Mucosa of rectum (tissue), 2 donors: Measurements from ENCODE around the gene SVEP1.

Experiments
- H3K27ac ChIP-seq, 2 donors: one replicate each; pipeline ENCODE4 v1.7.0; 2013; ENCODE audit warnings: inconsistent platforms in 2 of 2, low read depth in 2 of 2, low read length in 2 of 2
- H3K27me3 ChIP-seq, 2 donors: one replicate each; pipeline ENCODE4 v1.7.0; 2013; ENCODE audit warnings: low read length in 2 of 2; ENCODE audit not compliant: control insufficient read depth in 2 of 2, insufficient read depth in 2 of 2
- H3K36me3 ChIP-seq, 2 donors: one replicate each; pipeline ENCODE4 v1.7.0; 2013; ENCODE audit warnings: low read length in 2 of 2; ENCODE audit not compliant: control insufficient read depth in 2 of 2, insufficient read depth in 2 of 2
- H3K4me1 ChIP-seq, 2 donors: one replicate each; pipeline ENCODE4 v1.7.0; 2013; ENCODE audit warnings: low read length in 2 of 2, mild to moderate bottlenecking in 1 of 2; ENCODE audit not compliant: control insufficient read depth in 2 of 2, insufficient read depth in 2 of 2
- H3K4me3 ChIP-seq, 2 donors: one replicate each; pipeline ENCODE4 v1.7.0; 2013; ENCODE audit warnings: low read length in 2 of 2
- H3K9ac ChIP-seq, 2 donors: one replicate each; pipeline ENCODE4 v1.7.0; 2013; ENCODE audit warnings: low read length in 2 of 2, low read depth in 1 of 2, mild to moderate bottlenecking in 1 of 2
- H3K9me3 ChIP-seq, 2 donors: one replicate each; pipeline ENCODE4 v1.7.0; 2013; ENCODE audit warnings: low read length in 2 of 2; ENCODE audit not compliant: control insufficient read depth in 2 of 2
- donor health status: healthy.
- donor health status: Normal muscosa, but diverticular disease.

The SVEP1 gene

DNA sequence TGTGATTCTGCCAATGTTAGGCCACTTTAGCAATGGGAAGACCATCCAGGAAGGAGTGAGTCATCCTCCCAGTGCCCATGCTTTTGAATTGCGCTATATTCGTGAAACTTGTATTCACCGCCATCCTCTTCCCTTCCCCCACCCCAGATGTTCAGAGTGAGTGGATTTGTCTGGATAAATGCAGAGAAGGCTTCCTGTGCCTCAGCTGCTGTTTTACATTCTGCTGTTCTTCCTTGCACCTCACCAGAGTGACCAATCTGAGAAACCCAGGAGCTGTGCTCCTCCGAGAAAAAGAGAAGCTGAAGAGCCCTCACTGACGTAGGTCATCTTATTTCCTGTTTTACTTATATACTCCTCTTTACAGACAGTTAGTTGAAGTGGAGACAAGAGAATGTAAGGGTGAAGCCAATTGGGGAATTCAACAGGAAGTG is 24.6 kb upstream of the SVEP1 start:
- no peak overlapping the region for H3K4me3 ChIP-seq
- H3K27ac ChIP-seq, result no peak overlapping the region
- no peaks in the 10 kb centered on the region for H3K4me1 ChIP-seq
- no peaks in the 10 kb centered on the region for H3K27me3 ChIP-seq
- no peaks in the 10 kb centered on the region for H3K9me3 ChIP-seq
- H3K36me3 ChIP-seq, result no peaks in the 10 kb centered on the region
- no peak overlapping the region for H3K9ac ChIP-seq

DNA sequence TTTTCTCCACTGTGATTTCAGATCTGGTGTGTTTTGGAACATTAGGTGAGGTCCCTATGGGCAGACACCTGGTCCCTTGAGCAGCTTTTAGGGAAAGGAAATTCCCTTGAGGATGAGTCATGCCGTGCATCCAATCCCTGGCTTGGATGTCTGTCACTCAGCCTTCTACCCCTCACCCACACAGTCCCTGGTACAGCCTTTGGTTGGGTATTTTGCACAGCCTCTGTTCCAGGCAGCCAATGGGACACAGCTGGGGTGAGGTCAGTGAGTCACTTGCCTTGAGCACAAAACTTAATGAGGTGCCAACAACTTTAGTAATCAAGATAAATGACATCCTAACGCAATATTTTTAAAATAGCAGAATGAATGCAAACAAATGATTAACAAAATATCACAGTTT is 22.7 kb upstream of the SVEP1 start:
- Histone ChIP-seq H3K9me3 (no peaks in the 10 kb centered on the region), H3K4me1 (no peaks in the 10 kb centered on the region), H3K27me3 (no peaks in the 10 kb centered on the region), H3K4me3 (no peak overlapping the region), H3K36me3 (no peaks in the 10 kb centered on the region), H3K9ac (no peak overlapping the region), H3K27ac (no peak overlapping the region)

- Histone ChIP-seq H3K27ac (no peak overlapping the region), H3K9ac (no peak overlapping the region), H3K36me3 (no peaks in the 10 kb centered on the region), H3K27me3 (no peaks in the 10 kb centered on the region), H3K4me1 (no peaks in the 10 kb centered on the region), H3K9me3 (no peaks in the 10 kb centered on the region), H3K4me3 (no peak overlapping the region)
Measured at GRCh38 chr9:110601098-110601497, 21.6 kb upstream of the SVEP1 start.

DNA sequence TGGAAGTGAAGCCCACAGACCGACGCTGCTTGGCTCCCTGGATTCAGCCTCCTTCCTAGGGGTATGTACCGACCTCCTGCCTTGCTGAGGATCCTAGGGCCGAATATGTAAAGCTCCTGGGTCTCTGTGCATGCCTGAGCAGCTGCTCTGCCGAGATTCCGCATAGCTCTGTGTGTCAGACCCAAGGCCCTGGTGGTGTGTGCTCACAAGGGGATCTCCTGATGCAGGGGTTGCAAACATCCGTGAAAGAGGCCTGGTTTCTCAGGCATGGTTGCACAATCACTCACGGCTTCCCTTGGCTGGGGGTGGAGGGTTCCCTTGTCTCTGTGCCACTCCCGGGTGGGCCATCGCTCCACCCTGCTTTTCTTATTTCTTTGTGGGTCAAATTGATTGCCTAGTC is 19.9 kb upstream of the SVEP1 start:
- Histone ChIP-seq H3K27ac (no peak overlapping the region), H3K9me3 (no peaks in the 10 kb centered on the region), H3K9ac (no peak overlapping the region), H3K4me3 (no peak overlapping the region), H3K27me3 (no peaks in the 10 kb centered on the region), H3K4me1 (no peaks in the 10 kb centered on the region), H3K36me3 (no peaks in the 10 kb centered on the region)

GRCh38 chr9:110592044-110592830 is 12.7 kb upstream of the SVEP1 start:
- no peak overlapping the region for H3K4me3 ChIP-seq
- H3K9me3 ChIP-seq, result no peaks in the 10 kb centered on the region
- no peaks in the 10 kb centered on the region for H3K4me1 ChIP-seq
- no peaks in the 10 kb centered on the region for H3K27me3 ChIP-seq
- no peak overlapping the region for H3K27ac ChIP-seq
- no peaks in the 10 kb centered on the region for H3K36me3 ChIP-seq
- no peak overlapping the region for H3K9ac ChIP-seq

- Histone ChIP-seq H3K9me3 (no peaks in the 10 kb centered on the region), H3K9ac (no peak overlapping the region), H3K27me3 (no peaks in the 10 kb centered on the region), H3K4me3 (no peak overlapping the region), H3K4me1 (no peaks in the 10 kb centered on the region), H3K36me3 (no peaks in the 10 kb centered on the region), H3K27ac (no peak overlapping the region)
Measured at GRCh38 chr9:110591526-110591925, 12.0 kb upstream of the SVEP1 start.

DNA sequence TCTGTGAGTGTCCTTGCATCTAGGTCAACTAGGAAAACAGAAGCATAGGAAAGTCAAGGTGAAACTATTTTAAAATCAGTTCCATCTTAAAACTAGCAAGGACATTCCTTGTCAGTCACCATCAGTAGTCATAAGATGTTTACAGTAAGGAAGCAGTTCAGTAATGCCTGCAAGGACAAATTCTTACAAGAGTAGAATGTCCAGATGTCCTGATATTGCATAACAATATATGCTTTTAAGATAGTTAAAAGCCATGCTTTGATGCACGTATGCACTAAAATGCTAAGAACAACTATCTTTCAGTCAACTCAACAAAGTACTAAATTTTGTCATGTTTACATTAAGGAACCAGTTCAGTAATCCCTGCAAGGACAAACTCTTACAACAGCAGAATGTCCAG is 11.3 kb upstream of the SVEP1 start:
- Histone ChIP-seq H3K27ac (no peak overlapping the region), H3K9ac (no peak overlapping the region), H3K36me3 (no peaks in the 10 kb centered on the region), H3K4me1 (no peaks in the 10 kb centered on the region), H3K27me3 (no peaks in the 10 kb centered on the region), H3K9me3 (no peaks in the 10 kb centered on the region), H3K4me3 (no peak overlapping the region)

GRCh38 chr9:110588296-110588695 is 8.8 kb upstream of the SVEP1 start:
- no peaks in the 10 kb centered on the region for H3K27me3 ChIP-seq

DNA sequence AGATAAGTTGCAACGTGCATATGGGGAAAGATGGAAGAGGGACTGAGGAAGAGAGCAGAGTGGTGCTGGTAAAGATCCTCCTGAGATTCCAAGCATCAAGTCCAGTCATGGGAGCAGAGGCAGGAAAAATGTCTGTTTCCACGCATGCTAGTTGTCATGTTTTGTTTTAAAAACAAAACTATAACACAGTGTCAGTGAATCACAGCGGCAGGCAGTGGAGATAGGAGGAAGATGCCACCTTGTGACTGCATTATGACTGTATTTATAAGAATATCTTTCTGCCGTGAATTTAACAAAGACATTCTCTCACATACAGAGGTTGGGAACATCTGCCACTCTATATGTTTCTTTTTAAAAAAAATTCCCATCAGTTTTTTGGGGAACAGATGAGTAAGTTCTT is 3.7 kb upstream of the SVEP1 start:
- H3K4me1 ChIP-seq, result no peaks in the 10 kb centered on the region
- no peak overlapping the region for H3K27ac ChIP-seq
- H3K9me3 ChIP-seq, result no peaks in the 10 kb centered on the region
- peaks cover 12 to 18% of the 10 kb centered on the region in 2 donors for H3K27me3 ChIP-seq
- no peaks in the 10 kb centered on the region for H3K36me3 ChIP-seq
- H3K4me3 ChIP-seq, result no peak overlapping the region
- H3K9ac ChIP-seq, result no peak overlapping the region

More at GRCh38 chr9:110588296-110588695, 8.8 kb upstream of the SVEP1 start:
- no peak overlapping the region for H3K27ac ChIP-seq
- H3K4me1 ChIP-seq, result no peaks in the 10 kb centered on the region
- H3K4me3 ChIP-seq, result no peak overlapping the region
- no peaks in the 10 kb centered on the region for H3K36me3 ChIP-seq
- no peaks in the 10 kb centered on the region for H3K9me3 ChIP-seq
- H3K9ac ChIP-seq, result no peak overlapping the region

GRCh38 chr9:110582156-110582555 is 2.6 kb upstream of the SVEP1 start:
- Histone ChIP-seq H3K36me3 (no peaks in the 10 kb centered on the region), H3K4me1 (no peaks in the 10 kb centered on the region), H3K9ac (no peak overlapping the region), H3K27ac (no peak overlapping the region), H3K9me3 (no peaks in the 10 kb centered on the region), H3K27me3 (peaks cover 17 to 20% of the 10 kb centered on the region in 2 donors), H3K4me3 (no peak overlapping the region)
